Measurements from ENCODE around the gene NAB1. TPM values are rescaled to one million over a fixed set of nuclear protein-coding genes. Genes with fewer than 3 reads are reported as not detected.

The NAB1 gene
- polyA plus RNA-seq, 1 donor from 2014 or later = 49.8 TPM

DNA sequence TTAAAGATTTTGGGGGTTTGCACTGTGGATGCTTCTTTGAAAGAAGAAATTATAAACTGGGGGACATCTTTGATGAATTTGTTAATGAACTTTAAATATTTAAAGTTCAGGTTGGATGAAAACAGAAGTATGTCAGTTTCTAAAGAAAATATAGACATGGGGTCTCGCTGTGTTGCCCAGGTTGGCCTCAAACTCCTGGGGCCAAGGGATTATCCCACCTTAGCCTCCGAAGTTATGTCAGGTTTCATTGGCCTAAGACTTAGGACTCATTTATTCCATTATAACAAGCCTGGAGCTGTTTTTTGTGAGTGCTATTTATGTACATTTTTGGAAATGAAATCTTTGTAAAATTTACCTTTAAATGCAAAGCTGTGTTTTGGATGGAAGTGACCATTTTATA, 2.5 kb downstream of the NAB1 start:
- Histone ChIP-seq H3K4me3 (ENCODE audit: low read length) (no peak overlapping the region), H3K79me2 (replicated peaks; ENCODE audit: insufficient read depth, low read length) (peaks cover 34% of the 10 kb centered on the region), H4K20me1 (ENCODE audit: insufficient read depth) (no peaks in the 10 kb centered on the region), H3K36me3 (ENCODE audit: insufficient read depth, low read length) (no peaks in the 10 kb centered on the region), H3K27ac (ENCODE audit: low read length) (no peak overlapping the region), H3K27me3 (ENCODE audit: insufficient read depth, low read depth, low read length) (no peaks in the 10 kb centered on the region), H3K9me2 (ENCODE audit: insufficient read depth, low read length) (no peaks in the 10 kb centered on the region), H3K9ac (ENCODE audit: low read length) (no peak overlapping the region), H2AFZ (ENCODE audit: low read depth, low read length) (no peak overlapping the region), H3K9me3 (ENCODE audit: low read length) (no peaks in the 10 kb centered on the region), H3F3A (ENCODE audit: insufficient read depth, low read length, poor library complexity, severe bottlenecking) (peaks cover 6% of the 10 kb centered on the region), H3K4me2 (ENCODE audit: low read length) (no peak overlapping the region)
- TF ChIP-seq, protein P1, sequence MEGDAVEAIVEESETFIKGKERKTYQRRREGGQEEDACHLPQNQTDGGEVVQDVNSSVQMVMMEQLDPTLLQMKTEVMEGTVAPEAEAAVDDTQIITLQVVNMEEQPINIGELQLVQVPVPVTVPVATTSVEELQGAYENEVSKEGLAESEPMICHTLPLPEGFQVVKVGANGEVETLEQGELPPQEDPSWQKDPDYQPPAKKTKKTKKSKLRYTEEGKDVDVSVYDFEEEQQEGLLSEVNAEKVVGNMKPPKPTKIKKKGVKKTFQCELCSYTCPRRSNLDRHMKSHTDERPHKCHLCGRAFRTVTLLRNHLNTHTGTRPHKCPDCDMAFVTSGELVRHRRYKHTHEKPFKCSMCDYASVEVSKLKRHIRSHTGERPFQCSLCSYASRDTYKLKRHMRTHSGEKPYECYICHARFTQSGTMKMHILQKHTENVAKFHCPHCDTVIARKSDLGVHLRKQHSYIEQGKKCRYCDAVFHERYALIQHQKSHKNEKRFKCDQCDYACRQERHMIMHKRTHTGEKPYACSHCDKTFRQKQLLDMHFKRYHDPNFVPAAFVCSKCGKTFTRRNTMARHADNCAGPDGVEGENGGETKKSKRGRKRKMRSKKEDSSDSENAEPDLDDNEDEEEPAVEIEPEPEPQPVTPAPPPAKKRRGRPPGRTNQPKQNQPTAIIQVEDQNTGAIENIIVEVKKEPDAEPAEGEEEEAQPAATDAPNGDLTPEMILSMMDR (IDR thresholded peaks at IDR 0.05; ENCODE audit: poor library complexity, severe bottlenecking) = no peak
- no peak for TF ChIP-seq MXI1 (conservative IDR thresholded peaks at IDR 0.05; ENCODE audit: poor library complexity, severe bottlenecking)
- no peak for TF ChIP-seq POLR2AphosphoS5 (IDR thresholded peaks at IDR 0.05)
- TF ChIP-seq, protein P2, sequence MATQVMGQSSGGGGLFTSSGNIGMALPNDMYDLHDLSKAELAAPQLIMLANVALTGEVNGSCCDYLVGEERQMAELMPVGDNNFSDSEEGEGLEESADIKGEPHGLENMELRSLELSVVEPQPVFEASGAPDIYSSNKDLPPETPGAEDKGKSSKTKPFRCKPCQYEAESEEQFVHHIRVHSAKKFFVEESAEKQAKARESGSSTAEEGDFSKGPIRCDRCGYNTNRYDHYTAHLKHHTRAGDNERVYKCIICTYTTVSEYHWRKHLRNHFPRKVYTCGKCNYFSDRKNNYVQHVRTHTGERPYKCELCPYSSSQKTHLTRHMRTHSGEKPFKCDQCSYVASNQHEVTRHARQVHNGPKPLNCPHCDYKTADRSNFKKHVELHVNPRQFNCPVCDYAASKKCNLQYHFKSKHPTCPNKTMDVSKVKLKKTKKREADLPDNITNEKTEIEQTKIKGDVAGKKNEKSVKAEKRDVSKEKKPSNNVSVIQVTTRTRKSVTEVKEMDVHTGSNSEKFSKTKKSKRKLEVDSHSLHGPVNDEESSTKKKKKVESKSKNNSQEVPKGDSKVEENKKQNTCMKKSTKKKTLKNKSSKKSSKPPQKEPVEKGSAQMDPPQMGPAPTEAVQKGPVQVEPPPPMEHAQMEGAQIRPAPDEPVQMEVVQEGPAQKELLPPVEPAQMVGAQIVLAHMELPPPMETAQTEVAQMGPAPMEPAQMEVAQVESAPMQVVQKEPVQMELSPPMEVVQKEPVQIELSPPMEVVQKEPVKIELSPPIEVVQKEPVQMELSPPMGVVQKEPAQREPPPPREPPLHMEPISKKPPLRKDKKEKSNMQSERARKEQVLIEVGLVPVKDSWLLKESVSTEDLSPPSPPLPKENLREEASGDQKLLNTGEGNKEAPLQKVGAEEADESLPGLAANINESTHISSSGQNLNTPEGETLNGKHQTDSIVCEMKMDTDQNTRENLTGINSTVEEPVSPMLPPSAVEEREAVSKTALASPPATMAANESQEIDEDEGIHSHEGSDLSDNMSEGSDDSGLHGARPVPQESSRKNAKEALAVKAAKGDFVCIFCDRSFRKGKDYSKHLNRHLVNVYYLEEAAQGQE (IDR thresholded peaks at IDR 0.05; ENCODE audit: borderline replicate concordance) = no peak
- no peak for TF ChIP-seq SMC3 (conservative IDR thresholded peaks at IDR 0.05; ENCODE audit: poor library complexity)
- no peak for TF ChIP-seq RAD21 (conservative IDR thresholded peaks at IDR 0.05)
- TF ChIP-seq TAF1 (IDR thresholded peaks at IDR 0.05; ENCODE audit: low read depth) = no peak
- TF ChIP-seq EZH2 (IDR thresholded peaks at IDR 0.05; ENCODE audit: borderline replicate concordance, insufficient read depth, low read length, poor library complexity, severe bottlenecking) = no peak
- TF ChIP-seq EP300 (conservative IDR thresholded peaks at IDR 0.05; ENCODE audit: poor library complexity, severe bottlenecking) = no peak

DNA sequence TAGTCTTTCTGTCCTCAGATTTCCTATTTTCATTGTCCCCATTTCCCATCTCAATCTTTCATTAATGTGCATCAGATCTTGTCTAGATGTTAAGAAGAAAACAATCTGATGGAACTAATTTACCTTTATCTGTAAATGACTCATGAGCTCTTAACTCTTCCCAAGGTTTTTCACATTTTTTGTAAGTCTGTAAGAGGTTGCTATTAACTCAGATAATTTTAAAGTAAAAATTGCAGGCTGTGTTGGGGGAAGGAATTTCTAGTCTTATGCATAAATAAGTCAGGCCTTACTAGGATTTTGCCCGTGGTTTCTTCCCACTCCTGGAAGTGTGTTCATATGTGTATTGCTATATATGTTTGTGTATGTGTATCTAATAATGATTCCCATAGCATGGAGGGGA, 4.3 kb downstream of the NAB1 start:
- no peak overlapping the region for H2AFZ ChIP-seq (ENCODE audit: low read depth, low read length)
- no peaks in the 10 kb centered on the region for H3K27me3 ChIP-seq (ENCODE audit: insufficient read depth, low read depth, low read length)
- no peaks in the 10 kb centered on the region for H3K9me2 ChIP-seq (ENCODE audit: insufficient read depth, low read length)
- no peak overlapping the region for H3K27ac ChIP-seq (ENCODE audit: low read length)
- H3F3A ChIP-seq (ENCODE audit: insufficient read depth, low read length, poor library complexity, severe bottlenecking) = peaks cover 6% of the 10 kb centered on the region
- no peak overlapping the region for H3K4me3 ChIP-seq (ENCODE audit: low read length)
- H3K9ac ChIP-seq (ENCODE audit: low read length) = no peak overlapping the region
- peaks cover 52% of the 10 kb centered on the region for H3K79me2 ChIP-seq (replicated peaks; ENCODE audit: insufficient read depth, low read length)
- no peaks in the 10 kb centered on the region for H3K36me3 ChIP-seq (ENCODE audit: insufficient read depth, low read length)
- H3K9me3 ChIP-seq (ENCODE audit: low read length) = no peaks in the 10 kb centered on the region
- no peak for TF ChIP-seq EP300 (conservative IDR thresholded peaks at IDR 0.05; ENCODE audit: poor library complexity, severe bottlenecking)
- TF ChIP-seq MXI1 (conservative IDR thresholded peaks at IDR 0.05; ENCODE audit: poor library complexity, severe bottlenecking) = no peak
- TF ChIP-seq, protein P1 (IDR thresholded peaks at IDR 0.05; ENCODE audit: poor library complexity, severe bottlenecking) = no peak
- no peak for TF ChIP-seq EZH2 (IDR thresholded peaks at IDR 0.05; ENCODE audit: borderline replicate concordance, insufficient read depth, low read length, poor library complexity, severe bottlenecking)
- TF ChIP-seq RAD21 (conservative IDR thresholded peaks at IDR 0.05) = no peak
- TF ChIP-seq SMC3 (conservative IDR thresholded peaks at IDR 0.05; ENCODE audit: poor library complexity) = no peak
- TF ChIP-seq TAF1 (IDR thresholded peaks at IDR 0.05; ENCODE audit: low read depth) = no peak
- TF ChIP-seq, protein P2 (IDR thresholded peaks at IDR 0.05; ENCODE audit: borderline replicate concordance) = no peak
- no peak for TF ChIP-seq POLR2AphosphoS5 (IDR thresholded peaks at IDR 0.05)
- no peak overlapping the region for H3K4me2 ChIP-seq (ENCODE audit: low read length)
- H4K20me1 ChIP-seq (ENCODE audit: insufficient read depth) = no peaks in the 10 kb centered on the region
